ENCODE results near the gene STYX. TPM values are rescaled to one million over a fixed set of nuclear protein-coding genes. Genes with fewer than 3 reads are reported as not detected.

The STYX gene
- total and polyA plus RNA-seq, 2 of the 4 experiments (the other 2 are of a cell fraction): 5.8 to 7.5 TPM

DNA sequence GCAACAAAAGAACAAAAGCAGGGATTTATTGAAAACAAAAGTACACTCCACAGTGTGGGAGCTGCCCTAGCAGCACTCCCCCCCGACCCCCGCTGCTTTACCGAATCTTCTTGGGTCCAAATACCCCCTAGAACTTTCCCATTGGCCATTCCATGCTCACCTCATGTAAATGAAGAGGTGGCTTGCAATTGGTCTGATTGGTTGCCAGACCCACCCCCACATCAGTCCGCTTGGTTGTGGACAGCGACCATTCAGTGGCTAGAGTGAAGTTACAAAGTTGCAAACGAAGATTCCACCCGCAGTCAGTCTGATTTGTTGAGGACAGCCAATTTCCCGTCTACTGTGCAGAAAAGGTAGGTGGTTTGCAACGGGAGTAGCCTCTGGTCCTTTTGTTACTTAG lies 3.9 kb downstream of the STYX start:
- dilution Hi-C loops (cut with HindIII; ENCODE audit: low sequenced_read_pairs, unreplicated experiment): no loop called here
- no peak overlapping the region for H3K9ac ChIP-seq (ENCODE audit: low read depth, low read length)
- H3K14ac ChIP-seq (replicated peaks; ENCODE audit: low read depth, low read length): no peak overlapping the region
- H3K18ac ChIP-seq (ENCODE audit: low read depth, low read length): no peak overlapping the region
- H2AK5ac ChIP-seq (ENCODE audit: low read depth, low read length): no peak overlapping the region
- ChIA-PET CTCF (interaction anchor here (0.6 kb wide), 1 partner anchor 586 kb away, joined by 3 read pairs; no protein-coding TSS in a partner anchor), POLR2A (ENCODE audit: unreplicated experiment) (no interaction called here)
- no TSS peak for BruUV-seq (replicated peaks)
- H3K27me3 ChIP-seq (ENCODE audit: control insufficient read depth, insufficient read depth, low read length): no peaks in the 10 kb centered on the region
- intact Hi-C loops (cut with micrococcal nuclease): no loop called here
- H2AFZ ChIP-seq (replicated peaks; ENCODE audit: low read length, poor library complexity): no peak overlapping the region
- WGBS, 2 experiments (ENCODE audit: extremely low coverage in 2 of 2, insufficient read length in 1 of 2): no CpG with 5 or more reads among the region's 9 CpGs
- peaks cover 2% of the 10 kb centered on the region; the same call in 1 of the 2 replicates for H3K4me1 ChIP-seq (ENCODE audit: control insufficient read depth, insufficient read depth, low read length)
- H4K8ac ChIP-seq (ENCODE audit: low read depth in 2 of 2, low read length in 2 of 2): no peak overlapping the region
- no peaks in the 10 kb centered on the region for H3K9me1 ChIP-seq (ENCODE audit: insufficient read depth, low read length)
- H2BK5ac ChIP-seq (ENCODE audit: low read depth, low read length, poor library complexity, severe bottlenecking): no peak overlapping the region
- no peak overlapping the region for H4K91ac ChIP-seq (ENCODE audit: insufficient read depth, low read depth, low read length)
- H3K4me2 ChIP-seq (ENCODE audit: low read depth, low read length): no peak overlapping the region
- H3K9me3 ChIP-seq (ENCODE audit: control insufficient read depth, insufficient read depth, low read length): no peaks in the 10 kb centered on the region
- H4K20me1 ChIP-seq (ENCODE audit: insufficient read depth, low read length): no peaks in the 10 kb centered on the region; the same call in 1 of the 2 replicates
- H3K23ac ChIP-seq (ENCODE audit: low read depth, low read length): no peak overlapping the region
- no peak overlapping the region for H3K4ac ChIP-seq (ENCODE audit: low read depth, low read length)
- DNase-seq (no peak), ATAC-seq (ENCODE audit: low read depth) (no peak)
- no peak overlapping the region for H3K27ac ChIP-seq (ENCODE audit: insufficient read depth, low read length)
- H3K79me1 ChIP-seq (ENCODE audit: low read depth in 1 of 2, low read length in 2 of 2): peaks cover 15 to 60% of the 10 kb centered on the region in 2 experiments; a peak in 3 of 4 replicates
- no peak overlapping the region for H2BK15ac ChIP-seq (ENCODE audit: low read depth, low read length)
- H3K4me3 ChIP-seq (ENCODE audit: insufficient read depth, low read depth, low read length): no peak overlapping the region
- no peak overlapping the region for H3K56ac ChIP-seq (ENCODE audit: extremely low read depth, insufficient read depth, low read length)
- no peak overlapping the region for H2BK120ac ChIP-seq (ENCODE audit: low read depth, low read length)
- H4K5ac ChIP-seq (ENCODE audit: low read depth, low read length): no peak overlapping the region
- peaks cover 3% of the 10 kb centered on the region; the same call in 1 of the 2 replicates for H3K36me3 ChIP-seq (ENCODE audit: control insufficient read depth, insufficient read depth, low read length)
- TF ChIP-seq FOS (IDR thresholded peaks at IDR 0.05; ENCODE audit: low read depth, low read length): no peak
- in situ Hi-C loops (cut with MboI; ENCODE audit: low sequenced_read_pairs): no loop called here
- H2BK20ac ChIP-seq (ENCODE audit: low read depth, low read length): no peak overlapping the region
- no peak overlapping the region for H2AK9ac ChIP-seq (replicated peaks; ENCODE audit: low read depth, low read length, poor library complexity)
